Measurements from ENCODE around the gene PHACTR1.

Gene PHACTR1

GRCh38 chr6:13251242-13251641, 534.7 kb downstream of the PHACTR1 start:
- H3K4me3 ChIP-seq: no peak overlapping the region
- no peaks in the 10 kb centered on the region for H3K36me3 ChIP-seq (ENCODE audit: insufficient read depth, low read length)
- no peaks in the 10 kb centered on the region for H3K9me3 ChIP-seq (ENCODE audit: low read depth, low read length)
- H3K27ac ChIP-seq: no peak overlapping the region
- no peak overlapping the region for H3K9ac ChIP-seq (ENCODE audit: insufficient read length)
- no peak for DNase-seq (ENCODE audit: low read depth, low spot score)
- TF ChIP-seq POLR2AphosphoS5 (IDR thresholded peaks at IDR 0.05; ENCODE audit: borderline replicate concordance, low read depth, low read length) (no peak), EZH2 (IDR thresholded peaks at IDR 0.05) (no peak), FOXP2 (optimal IDR thresholded peaks at IDR 0.05; ENCODE audit: control extremely low read depth, extremely low read length, insufficient read depth) (no peak)

- Histone ChIP-seq H3K4me3 (no peak overlapping the region), H3K9ac (ENCODE audit: insufficient read length) (no peak overlapping the region), H3K36me3 (ENCODE audit: insufficient read depth, low read length) (no peaks in the 10 kb centered on the region), H3K27ac (no peak overlapping the region), H3K9me3 (ENCODE audit: low read depth, low read length) (no peaks in the 10 kb centered on the region)
- no peak for DNase-seq (ENCODE audit: low read depth, low spot score)
- TF ChIP-seq POLR2AphosphoS5 (IDR thresholded peaks at IDR 0.05; ENCODE audit: borderline replicate concordance, low read depth, low read length) (no peak), FOXP2 (optimal IDR thresholded peaks at IDR 0.05; ENCODE audit: control extremely low read depth, extremely low read length, insufficient read depth) (no peak), EZH2 (IDR thresholded peaks at IDR 0.05) (no peak)
Observed at GRCh38 chr6:13252790-13253189, 536.2 kb downstream of the PHACTR1 start.

GRCh38 chr6:13253272-13253671, 536.7 kb downstream of the PHACTR1 start:
- Histone ChIP-seq H3K9me3 (ENCODE audit: low read depth, low read length) (no peaks in the 10 kb centered on the region), H3K27ac (no peak overlapping the region), H3K36me3 (ENCODE audit: insufficient read depth, low read length) (no peaks in the 10 kb centered on the region), H3K9ac (ENCODE audit: insufficient read length) (no peak overlapping the region), H3K4me3 (no peak overlapping the region)
- DNase-seq (ENCODE audit: low read depth, low spot score): no peak
- TF ChIP-seq FOXP2 (optimal IDR thresholded peaks at IDR 0.05; ENCODE audit: control extremely low read depth, extremely low read length, insufficient read depth) (no peak), EZH2 (IDR thresholded peaks at IDR 0.05) (no peak), POLR2AphosphoS5 (IDR thresholded peaks at IDR 0.05; ENCODE audit: borderline replicate concordance, low read depth, low read length) (no peak)

- H3K36me3 ChIP-seq (ENCODE audit: insufficient read depth, low read length): no peaks in the 10 kb centered on the region
- no peak overlapping the region for H3K27ac ChIP-seq
- H3K9me3 ChIP-seq (ENCODE audit: low read depth, low read length): no peaks in the 10 kb centered on the region
- H3K4me3 ChIP-seq: no peak overlapping the region
- no peak for DNase-seq (ENCODE audit: low read depth, low spot score)
- TF ChIP-seq EZH2 (IDR thresholded peaks at IDR 0.05) (no peak), FOXP2 (optimal IDR thresholded peaks at IDR 0.05; ENCODE audit: control extremely low read depth, extremely low read length, insufficient read depth) (no peak), POLR2AphosphoS5 (IDR thresholded peaks at IDR 0.05; ENCODE audit: borderline replicate concordance, low read depth, low read length) (no peak)
- H3K9ac ChIP-seq (ENCODE audit: insufficient read length): no peak overlapping the region
Observed at GRCh38 chr6:13256266-13257001, 539.9 kb downstream of the PHACTR1 start.

GRCh38 chr6:13259393-13259792, 542.8 kb downstream of the PHACTR1 start:
- TF ChIP-seq EZH2 (IDR thresholded peaks at IDR 0.05) (no peak), FOXP2 (optimal IDR thresholded peaks at IDR 0.05; ENCODE audit: control extremely low read depth, extremely low read length, insufficient read depth) (no peak), POLR2AphosphoS5 (IDR thresholded peaks at IDR 0.05; ENCODE audit: borderline replicate concordance, low read depth, low read length) (no peak)
- H3K4me3 ChIP-seq: no peak overlapping the region
- H3K36me3 ChIP-seq (ENCODE audit: insufficient read depth, low read length): no peaks in the 10 kb centered on the region
- H3K9me3 ChIP-seq (ENCODE audit: low read depth, low read length): no peaks in the 10 kb centered on the region
- no peak for DNase-seq (ENCODE audit: low read depth, low spot score)
- no peak overlapping the region for H3K27ac ChIP-seq
- H3K9ac ChIP-seq (ENCODE audit: insufficient read length): no peak overlapping the region

GRCh38 chr6:13260101-13260598, 543.6 kb downstream of the PHACTR1 start:
- Histone ChIP-seq H3K9ac (ENCODE audit: insufficient read length) (no peak overlapping the region), H3K27ac (no peak overlapping the region), H3K4me3 (no peak overlapping the region), H3K9me3 (ENCODE audit: low read depth, low read length) (no peaks in the 10 kb centered on the region), H3K36me3 (ENCODE audit: insufficient read depth, low read length) (no peaks in the 10 kb centered on the region)
- TF ChIP-seq FOXP2 (optimal IDR thresholded peaks at IDR 0.05; ENCODE audit: control extremely low read depth, extremely low read length, insufficient read depth) (no peak), POLR2AphosphoS5 (IDR thresholded peaks at IDR 0.05; ENCODE audit: borderline replicate concordance, low read depth, low read length) (no peak), EZH2 (IDR thresholded peaks at IDR 0.05) (no peak)
- DNase-seq (ENCODE audit: low read depth, low spot score): no peak

GRCh38 chr6:13260831-13261230, 544.3 kb downstream of the PHACTR1 start:
- no peak for TF ChIP-seq EZH2 (IDR thresholded peaks at IDR 0.05)
- TF ChIP-seq FOXP2 (optimal IDR thresholded peaks at IDR 0.05; ENCODE audit: control extremely low read depth, extremely low read length, insufficient read depth): no peak
- TF ChIP-seq POLR2AphosphoS5 (IDR thresholded peaks at IDR 0.05; ENCODE audit: borderline replicate concordance, low read depth, low read length): no peak
- Histone ChIP-seq H3K36me3 (ENCODE audit: insufficient read depth, low read length) (no peaks in the 10 kb centered on the region), H3K9me3 (ENCODE audit: low read depth, low read length) (no peaks in the 10 kb centered on the region), H3K4me3 (no peak overlapping the region), H3K27ac (no peak overlapping the region), H3K9ac (ENCODE audit: insufficient read length) (no peak overlapping the region)
- DNase-seq (ENCODE audit: low read depth, low spot score): no peak

- DNase-seq (ENCODE audit: low read depth, low spot score): no peak
- H3K36me3 ChIP-seq (ENCODE audit: insufficient read depth, low read length): no peaks in the 10 kb centered on the region
- H3K9ac ChIP-seq (ENCODE audit: insufficient read length): no peak overlapping the region
- no peaks in the 10 kb centered on the region for H3K9me3 ChIP-seq (ENCODE audit: low read depth, low read length)
- no peak for TF ChIP-seq EZH2 (IDR thresholded peaks at IDR 0.05)
- no peak overlapping the region for H3K4me3 ChIP-seq
- no peak overlapping the region for H3K27ac ChIP-seq
Observed at GRCh38 chr6:13261464-13261994, 545.0 kb downstream of the PHACTR1 start.

Data from SK-N-MC (cell line).